H1 (cell line): ENCODE results near the gene SOD2. TPM values are rescaled to one million over a fixed set of nuclear protein-coding genes. Genes with fewer than 3 reads are reported as not detected.
A peak's percentile ranks its signal among the peaks of the same experiment; 100 is the strongest.

Experiments used
- CEBPB ChIP-seq: IDR thresholded peaks from 2 replicates; pipeline ENCODE4 v1.6.1; 2012; ENCODE audit warnings: low read depth, low read length
- CREB1 ChIP-seq: IDR thresholded peaks from 2 replicates; pipeline ENCODE4 v1.6.1; 2012; ENCODE audit warnings: inconsistent platforms
- JUND ChIP-seq: IDR thresholded peaks from 2 replicates; pipeline ENCODE4 v1.6.1; 2011; ENCODE audit warnings: mild to moderate bottlenecking, improper control_type of control experiment, low read length
- PHF8 ChIP-seq: fragments of 200-600 bp; sonication (generic); conservative IDR thresholded peaks from 2 replicates; pipeline ENCODE4 v1.7.1; 2012; ENCODE audit warnings: low read depth, mild to moderate bottlenecking, inconsistent platforms, low read length, moderate library complexity
- RAD21 ChIP-seq, 2 experiments: IDR thresholded peaks in 1 of 2; conservative IDR thresholded peaks in 1 of 2; 2 replicates each; pipeline ENCODE4 v1.6.1; 2011; ENCODE audit warnings: low read depth in 2 of 2, low read length in 2 of 2, improper control_type of control experiment in 1 of 2, inconsistent platforms in 1 of 2, mild to moderate bottlenecking in 1 of 2, moderate library complexity in 1 of 2
- RXRA ChIP-seq: IDR thresholded peaks from 2 replicates; pipeline ENCODE4 v1.6.1; 2011; ENCODE audit warnings: low read depth, mild to moderate bottlenecking, low read length, moderate library complexity; ENCODE audit not compliant: insufficient read depth
- SP4 ChIP-seq: IDR thresholded peaks from 2 replicates; pipeline ENCODE4 v1.6.1; 2012; ENCODE audit warnings: low read length, inconsistent platforms
- TAF7 ChIP-seq: optimal IDR thresholded peaks from 2 replicates; pipeline ENCODE3; 2011; ENCODE audit warnings: low read depth, mild to moderate bottlenecking, inconsistent platforms, low read length, moderate library complexity, borderline replicate concordance
- polyA plus RNA-seq, 7 experiments: library from polyadenylated mRNA; depleted of rRNA in 3 of 7; stranded (reverse) in 5 of 7; unstranded in 2 of 7; fragments of >200 nt in 5 of 7; fragments of 200-250 nt in 2 of 7; gene quantifications; 1 replicate in 5 of 7; 2 replicates in 1 of 7; 4 replicates in 1 of 7; pipeline versions ENCODE4 v1.2.1 to v1.2.3, GENCODE V29; 2011 to 2013; ENCODE audit warnings: missing spikeins in 2 of 7, mixed read lengths in 2 of 7
- total RNA-seq: library from RNA; stranded (reverse); fragmentation: NEBNext Ultra II Directional; extraction: Animal tissue kit (Norgen Biotek cat#: 25700); gene quantifications from 2 replicates; pipeline ENCODE4 v1.2.1, GENCODE V29; 2021

Gene SOD2
- total and polyA plus RNA-seq, 2 of the 8 experiments (the other 6 are each of a cell fraction or from before 2014, with no cell fraction given), result 31.1 to 88.7 TPM

GRCh38 chr6:159693128-159693893 is at the start of gene SOD2 (continued):
- no peak for TF ChIP-seq RAD21 (IDR thresholded peaks at IDR 0.05 in 1 of 2, conservative IDR thresholded peaks at IDR 0.05 in 1 of 2; ENCODE audit: low read depth in 2 of 2, low read length in 2 of 2)
- no peak for TF ChIP-seq RXRA
- no peak for TF ChIP-seq SP4
- TF ChIP-seq CEBPB, result no peak
- peak; percentile 90 for TF ChIP-seq PHF8
- 0 out of 2 replicates have a peak, but pooled peaks have one; percentile 6 for TF ChIP-seq CREB1
- TF ChIP-seq TAF7, result peak; percentile 77
- peak; percentile 89 for TF ChIP-seq JUND
